HG02610 (cell line): ENCODE results near the gene MEGF6.

Source experiments
- ATAC-seq: cut with Tn5 transposase; IDR thresholded peaks from one replicate; pipeline ENCODE4 v1.9.1; 2021; ENCODE audit warnings: mild to moderate bottlenecking, moderate library complexity; ENCODE audit not compliant: unreplicated experiment

Gene MEGF6

GRCh38 chr1:3611170-3612019, at the start of gene MEGF6:
Gene MEGF6 (minus strand): TSS chr1:3611508. CDS start chr1:3611268, 240 bp downstream.
- no peak for ATAC-seq

GRCh38 chr1:3660704-3661103, 49.4 kb upstream of the MEGF6 start:
- ATAC-seq, result no peak

GRCh38 chr1:3659093-3659492, 47.8 kb upstream of the MEGF6 start:
- ATAC-seq, result no peak

GRCh38 chr1:3658231-3658615, 46.9 kb upstream of the MEGF6 start:
- ATAC-seq, result no peak

- ATAC-seq, result no peak
These were observed 46.4 kb upstream of the MEGF6 start for GRCh38 chr1:3657578-3658230.

GRCh38 chr1:3657096-3657475, 45.8 kb upstream of the MEGF6 start:
- peak; percentile 20 for ATAC-seq

GRCh38 chr1:3656450-3657095, 45.3 kb upstream of the MEGF6 start:
- peak; percentile 53 for ATAC-seq

GRCh38 chr1:3654549-3655281, 43.4 kb upstream of the MEGF6 start:
- no peak for ATAC-seq

GRCh38 chr1:3653286-3653618, 41.9 kb upstream of the MEGF6 start:
- no peak for ATAC-seq

- no peak for ATAC-seq
These were observed 41.4 kb upstream of the MEGF6 start for GRCh38 chr1:3652548-3653285.

- no peak for ATAC-seq
These were observed 40.7 kb upstream of the MEGF6 start, which contains the start of gene TP73 for GRCh38 chr1:3651930-3652547. Gene TP73 (plus strand): TSS chr1:3652516. CDS start chr1:3682366, 29,850 bp downstream.

GRCh38 chr1:3651026-3651929, 40.0 kb upstream of the MEGF6 start:
- no peak for ATAC-seq

GRCh38 chr1:3650248-3651025, 39.1 kb upstream of the MEGF6 start:
- ATAC-seq, result no peak

GRCh38 chr1:3649342-3650247, 38.3 kb upstream of the MEGF6 start, which contains the start of gene WRAP73:
Gene WRAP73 (minus strand): TSS chr1:3650103. CDS start chr1:3649999, 104 bp downstream.
- peak; percentile 80 for ATAC-seq

GRCh38 chr1:3646596-3646995, 35.3 kb upstream of the MEGF6 start:
- ATAC-seq, result no peak

GRCh38 chr1:3645666-3646355, 34.5 kb upstream of the MEGF6 start:
- no peak for ATAC-seq

- ATAC-seq, result no peak
These were observed 33.9 kb upstream of the MEGF6 start for GRCh38 chr1:3645247-3645646.
